ENCODE results near the gene DPP4.

GRCh38 chr2:161990036-161990435, 84.0 kb downstream of the DPP4 start:
- no peak for TF ChIP-seq CHD1 (IDR thresholded peaks at IDR 0.05; ENCODE audit: low read depth, low read length)
- TF ChIP-seq USF2 (IDR thresholded peaks at IDR 0.05; ENCODE audit: low read depth, low read length), result no peak
- TF ChIP-seq ELK1 (IDR thresholded peaks at IDR 0.05; ENCODE audit: borderline replicate concordance, low read depth, low read length), result no peak
